HepG2 (cell line): Measurements from ENCODE around the gene SGMS1. TPM values are rescaled to one million over a fixed set of nuclear protein-coding genes. Genes with fewer than 3 reads are reported as not detected.

ENCODE experiments used
- ATAC-seq: fragments of 200-7000 bp; cut with Tn5 transposase; 3 replicates; pipeline ENCODE4 v1.9.1; 2020; ENCODE audit warnings: mild to moderate bottlenecking, moderate library complexity
- BruUV-seq: library from RNA; stranded (reverse); fragments of 400-500 nt; replicated peaks from 2 replicates; lab custom pipeline; 2021; lab: Mats Ljungman, UMichigan
- CTCF ChIA-PET: fragments of 300-600 bp; formaldehyde crosslinking; extraction: SDS; loops from one replicate; lab custom pipeline; 2021; ENCODE audit warnings: low total read pairs, inconsistent platforms, low intra/inter-chr PET ratio; lab: Yijun Ruan, JAX
- POLR2A ChIA-PET: fragments of 350-600 bp; sonication (Branson Sonifier 250); formaldehyde crosslinking; loops from one replicate; lab custom pipeline; 2020; ENCODE audit warnings: antibody characterized with exemption, inconsistent platforms; lab: Yijun Ruan, JAX
- DNase-seq: peaks from one replicate; pipeline ENCODE4 v3.0.0-alpha.2; 2015; ENCODE audit warnings: low spot score
- FAIRE-seq: peaks from 3 replicates; lab custom pipeline; 2011; peaks lifted over from hg19 to GRCh38; lab: Jason Lieb, UNC
- H2AFZ ChIP-seq: one replicate; pipeline ENCODE4 v1.6.1; 2011; ENCODE audit warnings: low read length, inconsistent platforms
- H3K27ac ChIP-seq: fragments of 300-600 bp; 3 replicates; pipeline ENCODE4 v1.8.0; 2011; ENCODE audit warnings: mixed run types, mild to moderate bottlenecking, mixed read lengths, low read length, inconsistent platforms; ENCODE audit not compliant: insufficient read depth; ENCODE audit errors: extremely low read length
- H3K27me3 ChIP-seq, 2 experiments: fragments of 200-600 bp in 1 of 2; 2 replicates in 1 of 2; 3 replicates in 1 of 2; pipeline versions ENCODE4 v1.6.0 to v1.8.0; 2011; ENCODE audit warnings: low read length in 2 of 2, mild to moderate bottlenecking in 2 of 2, moderate library complexity in 2 of 2, inconsistent platforms in 1 of 2; ENCODE audit not compliant: insufficient read depth in 2 of 2, control insufficient read depth in 1 of 2
- H3K36me3 ChIP-seq, 2 experiments: fragments of 200-600 bp in 1 of 2; replicated peaks in 1 of 2; 2 replicates in 1 of 2; 3 replicates in 1 of 2; pipeline versions ENCODE4 v1.5.1 to v1.8.0; 2011; ENCODE audit warnings: low read length in 2 of 2, inconsistent platforms in 1 of 2; ENCODE audit not compliant: insufficient read depth in 2 of 2, control insufficient read depth in 1 of 2
- H3K4me1 ChIP-seq: 2 replicates; pipeline ENCODE4 v1.5.1; 2012; ENCODE audit warnings: low read length, inconsistent platforms; ENCODE audit not compliant: insufficient read depth
- H3K4me2 ChIP-seq: 2 replicates; pipeline ENCODE4 v1.6.0; 2011; ENCODE audit warnings: low read depth, low read length, inconsistent platforms
- H3K4me3 ChIP-seq, 3 experiments: fragments of 200-600 bp in 1 of 3; sonication (generic), shearing (Covaris generic) in 1 of 3; replicated peaks in 1 of 3; 2 replicates each; pipeline ENCODE4 v1.5.1; 2011 to 2016; ENCODE audit warnings: low read length in 3 of 3, inconsistent platforms in 2 of 3, low read depth in 2 of 3, mild to moderate bottlenecking in 2 of 3, control low read depth in 1 of 3, mixed read lengths in 1 of 3; ENCODE audit not compliant: insufficient read depth in 1 of 3
- H3K79me2 ChIP-seq: one replicate; pipeline ENCODE4 v1.6.1; 2011; ENCODE audit warnings: low read length, inconsistent platforms; ENCODE audit not compliant: insufficient read depth
- H3K9ac ChIP-seq: 2 replicates; pipeline ENCODE4 v1.6.0; 2011; ENCODE audit warnings: mild to moderate bottlenecking, low read depth, low read length, inconsistent platforms; ENCODE audit not compliant: insufficient read depth
- H3K9me3 ChIP-seq: 2 replicates; pipeline ENCODE4 v1.5.1; 2012; ENCODE audit warnings: mild to moderate bottlenecking, low read length
- H4K20me1 ChIP-seq: 2 replicates; pipeline ENCODE4 v1.6.0; 2011; ENCODE audit warnings: inconsistent platforms, mild to moderate bottlenecking, low read length, moderate library complexity; ENCODE audit not compliant: insufficient read depth
- BRD4 ChIP-seq: sonication (generic); formaldehyde crosslinking; IDR thresholded peaks from 2 replicates; pipeline ENCODE4 v1.4.0; 2020; ENCODE audit warnings: missing genetic modification reagents
- CHD2 ChIP-seq: IDR thresholded peaks from 2 replicates; pipeline ENCODE4 v1.6.1; 2011; ENCODE audit warnings: low read depth, low read length, improper control_type of control experiment
- FOXA1 ChIP-seq, 2 experiments: fragments of 450-650 bp in 1 of 2; sonication (generic) in 1 of 2; formaldehyde crosslinking in 1 of 2; IDR thresholded peaks; 2 replicates each; pipeline versions ENCODE4 v1.4.0 to v1.6.1; 2016 to 2020; ENCODE audit warnings: missing genetic modification reagents in 1 of 2
- HOXA9 ChIP-seq: sonication (generic); formaldehyde crosslinking; IDR thresholded peaks from 2 replicates; pipeline ENCODE4 v1.8.1; 2022; ENCODE audit warnings: missing genetic modification reagents, mild to moderate bottlenecking, moderate library complexity, borderline replicate concordance
- MZF1 ChIP-seq: sonication (generic); formaldehyde crosslinking; IDR thresholded peaks from 2 replicates; pipeline ENCODE4 v1.8.1; 2023; ENCODE audit warnings: mild to moderate bottlenecking, missing genetic modification reagents, borderline replicate concordance
- NCOA1 ChIP-seq: sonication (generic); formaldehyde crosslinking; IDR thresholded peaks from 2 replicates; pipeline ENCODE4 v1.9.0; 2021; ENCODE audit warnings: missing genetic modification reagents
- RFX5 ChIP-seq: IDR thresholded peaks from 2 replicates; pipeline ENCODE4 v1.6.1; 2011; ENCODE audit warnings: low read depth, low read length, improper control_type of control experiment
- SKI ChIP-seq: fragments of 450-650 bp; IDR thresholded peaks from one replicate; pipeline ENCODE4 v1.6.1; 2018; ENCODE audit warnings: mild to moderate bottlenecking; ENCODE audit not compliant: partially characterized antibody
- SYNCRIP ChIP-seq: fragments of 200-400 bp; formaldehyde crosslinking; IDR thresholded peaks from 2 replicates; pipeline ENCODE4 v1.6.1; 2018; ENCODE audit warnings: mild to moderate bottlenecking, low read depth, low read length; ENCODE audit not compliant: insufficient read depth
- ZBTB1 ChIP-seq: sonication (generic); formaldehyde crosslinking; IDR thresholded peaks from 2 replicates; pipeline ENCODE4 v1.4.0; 2020; ENCODE audit warnings: missing genetic modification reagents, borderline replicate concordance
- ZNF589 ChIP-seq: sonication (generic); formaldehyde crosslinking; conservative IDR thresholded peaks from 2 replicates; pipeline ENCODE4 v1.8.0; 2022; ENCODE audit warnings: mild to moderate bottlenecking, moderate library complexity, missing genetic modification reagents
- ZNF605 ChIP-seq: sonication (generic); formaldehyde crosslinking; IDR thresholded peaks from 2 replicates; pipeline ENCODE4 v1.8.0; 2022; ENCODE audit warnings: mild to moderate bottlenecking, missing genetic modification reagents
- ZNF614 ChIP-seq: IDR thresholded peaks from 2 replicates; pipeline ENCODE4 v1.6.1; 2018; ENCODE audit warnings: missing biosample characterization, missing genetic modification reagents, inconsistent platforms, borderline replicate concordance
- WGBS: methylation state at CpG from one replicate; pipeline ENCODE4 v1.1.6; 2017; ENCODE audit warnings: low lambda C conversion rate; 5-methylcytosine and 5-hydroxymethylcytosine counted together
- in situ Hi-C: cut with HindIII; loops from 2 replicates; pipeline ENCODE4 v1.10.0; 2017; ENCODE audit warnings: low pct_unique_long_range_greater_than_20kb; ENCODE audit not compliant: extremely low pct_ligation_motif_present
- intact Hi-C: fragments of 100-400 bp; cut with micrococcal nuclease; formaldehyde crosslinking; loops from one replicate; pipeline ENCODE4 v1.10.0; 2022; ENCODE audit not compliant: unreplicated experiment
- polyA plus RNA-seq, 8 experiments: library from polyadenylated mRNA; depleted of rRNA in 3 of 8; stranded (reverse) in 7 of 8; unstranded in 1 of 8; fragments of >200 nt; fragmentation: Illumina TruSeq in 4 of 8; extraction: Trizol in 4 of 8; gene quantifications; 2 replicates each; pipeline versions ENCODE4 v1.2.1 to v1.2.3, GENCODE V29; 2011 to 2016; ENCODE audit warnings: low read depth in 4 of 8, missing spikeins in 1 of 8, mixed read lengths in 1 of 8; ENCODE audit not compliant: insufficient read depth in 1 of 8
- total RNA-seq, 5 experiments: library from RNA; depleted of rRNA; stranded (reverse); fragments of >200 nt; fragmentation: Illumina TruSeq; extraction: Trizol; gene quantifications; 2 replicates each; pipeline ENCODE4 v1.2.3, GENCODE V29; 2016; ENCODE audit warnings: low read depth in 1 of 5
- TF ChIP-seq, protein P1 (sequence below): sonication (generic); formaldehyde crosslinking; IDR thresholded peaks from 2 replicates; pipeline ENCODE4 v1.4.0; 2020; ENCODE audit warnings: missing genetic modification reagents, borderline replicate concordance
- TF ChIP-seq, protein P2 (sequence below): sonication (generic); formaldehyde crosslinking; IDR thresholded peaks from 2 replicates; pipeline ENCODE4 v1.5.1; 2020; ENCODE audit warnings: missing genetic modification reagents, mild to moderate bottlenecking, borderline replicate concordance
- TF ChIP-seq, protein P3 (sequence below): sonication (generic); formaldehyde crosslinking; IDR thresholded peaks from 2 replicates; pipeline ENCODE4 v1.5.1; 2020; ENCODE audit warnings: missing genetic modification reagents, mild to moderate bottlenecking, borderline replicate concordance
- TF ChIP-seq, protein P4 (sequence below): sonication (generic); formaldehyde crosslinking; conservative IDR thresholded peaks from 2 replicates; pipeline ENCODE4 v1.4.0; 2020; ENCODE audit warnings: missing genetic modification reagents

SGMS1 gene
- total and polyA plus RNA-seq, 2 of the 13 experiments (the other 11 are each of a cell fraction or from before 2014, with no cell fraction given), result 6.5 to 15.1 TPM

DNA sequence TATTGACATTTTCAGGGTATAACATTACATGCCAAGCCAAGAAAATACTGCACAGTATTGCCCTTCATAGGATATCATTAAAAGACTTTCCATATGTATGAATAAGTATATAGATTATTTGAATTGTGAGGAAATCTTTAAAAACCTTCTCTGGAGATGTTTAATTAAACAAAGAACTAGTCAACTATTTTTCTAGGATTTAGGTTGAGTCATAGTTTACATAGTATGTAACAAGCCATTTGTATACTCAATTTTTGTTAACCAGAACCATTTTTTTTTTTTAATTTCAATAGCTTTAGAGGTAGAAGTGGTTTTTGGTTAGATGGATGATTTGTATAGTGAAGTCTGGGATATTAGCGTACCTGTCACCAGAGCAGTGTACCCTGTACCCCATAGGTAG is 221.3 kb downstream of the SGMS1 start:
- no peaks in the 10 kb centered on the region for H3K79me2 ChIP-seq

DNA sequence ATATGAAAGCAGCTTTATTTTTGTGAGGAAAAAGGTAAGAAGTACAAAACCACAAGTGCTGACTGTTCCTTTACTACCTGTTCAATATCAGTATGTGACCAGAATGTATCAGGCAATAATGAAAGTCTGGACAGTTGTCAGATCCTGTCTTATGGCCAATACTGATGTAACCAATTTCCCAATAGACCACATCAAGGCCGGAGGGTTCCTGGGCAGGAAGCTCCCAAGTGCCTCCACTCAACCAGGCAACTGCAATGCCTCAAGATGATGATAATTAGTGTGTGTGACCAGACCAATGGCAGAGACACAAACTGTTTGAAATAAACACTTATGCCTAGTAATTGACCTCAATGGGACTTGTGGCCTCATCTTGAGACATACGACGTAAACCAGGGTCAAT is 223.1 kb downstream of the SGMS1 start:
- H2AFZ ChIP-seq, result no peak overlapping the region
- no peak overlapping the region for H3K9ac ChIP-seq
- H3K4me2 ChIP-seq, result no peak overlapping the region
- DNase-seq (no peak), ATAC-seq (no peak), FAIRE-seq (no peak)
- no peaks in the 10 kb centered on the region for H3K9me3 ChIP-seq
- H3K4me3 ChIP-seq, result no peak overlapping the region
- no peak overlapping the region for H3K27ac ChIP-seq
- ChIA-PET CTCF (no interaction called here), POLR2A (no interaction called here)
- no peaks in the 10 kb centered on the region for H4K20me1 ChIP-seq
- 97% methylated on average over 3 of the region's 3 CpGs for WGBS
- no peaks in the 10 kb centered on the region for H3K36me3 ChIP-seq
- H3K4me1 ChIP-seq, result peaks cover 47% of the 10 kb centered on the region
- in situ Hi-C loops, result no loop called here
- BruUV-seq, result no TSS peak
- H3K79me2 ChIP-seq, result no peaks in the 10 kb centered on the region
- intact Hi-C loops, result no loop called here
- no peaks in the 10 kb centered on the region for H3K27me3 ChIP-seq
- TF ChIP-seq, protein P1, sequence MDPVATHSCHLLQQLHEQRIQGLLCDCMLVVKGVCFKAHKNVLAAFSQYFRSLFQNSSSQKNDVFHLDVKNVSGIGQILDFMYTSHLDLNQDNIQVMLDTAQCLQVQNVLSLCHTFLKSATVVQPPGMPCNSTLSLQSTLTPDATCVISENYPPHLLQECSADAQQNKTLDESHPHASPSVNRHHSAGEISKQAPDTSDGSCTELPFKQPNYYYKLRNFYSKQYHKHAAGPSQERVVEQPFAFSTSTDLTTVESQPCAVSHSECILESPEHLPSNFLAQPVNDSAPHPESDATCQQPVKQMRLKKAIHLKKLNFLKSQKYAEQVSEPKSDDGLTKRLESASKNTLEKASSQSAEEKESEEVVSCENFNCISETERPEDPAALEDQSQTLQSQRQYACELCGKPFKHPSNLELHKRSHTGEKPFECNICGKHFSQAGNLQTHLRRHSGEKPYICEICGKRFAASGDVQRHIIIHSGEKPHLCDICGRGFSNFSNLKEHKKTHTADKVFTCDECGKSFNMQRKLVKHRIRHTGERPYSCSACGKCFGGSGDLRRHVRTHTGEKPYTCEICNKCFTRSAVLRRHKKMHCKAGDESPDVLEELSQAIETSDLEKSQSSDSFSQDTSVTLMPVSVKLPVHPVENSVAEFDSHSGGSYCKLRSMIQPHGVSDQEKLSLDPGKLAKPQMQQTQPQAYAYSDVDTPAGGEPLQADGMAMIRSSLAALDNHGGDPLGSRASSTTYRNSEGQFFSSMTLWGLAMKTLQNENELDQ (CRISPR knock-in tag), result no peak
- TF ChIP-seq MZF1 (CRISPR knock-in tag) (no peak), ZBTB1 (CRISPR knock-in tag) (no peak)
- TF ChIP-seq, protein P2, sequence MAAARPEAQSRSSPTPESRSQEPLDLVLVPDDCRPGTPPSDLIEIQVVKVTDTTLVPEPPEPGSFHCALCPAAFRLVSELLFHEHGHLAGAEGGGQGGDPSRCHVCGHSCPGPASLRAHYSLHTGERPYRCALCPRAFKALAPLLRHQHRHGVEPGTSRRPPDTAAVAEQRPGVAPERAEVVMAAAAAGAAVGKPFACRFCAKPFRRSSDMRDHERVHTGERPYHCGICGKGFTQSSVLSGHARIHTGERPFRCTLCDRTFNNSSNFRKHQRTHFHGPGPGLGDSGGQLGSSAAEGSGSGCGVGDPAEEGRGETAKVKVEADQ (CRISPR knock-in tag), result no peak
- TF ChIP-seq, protein P3, sequence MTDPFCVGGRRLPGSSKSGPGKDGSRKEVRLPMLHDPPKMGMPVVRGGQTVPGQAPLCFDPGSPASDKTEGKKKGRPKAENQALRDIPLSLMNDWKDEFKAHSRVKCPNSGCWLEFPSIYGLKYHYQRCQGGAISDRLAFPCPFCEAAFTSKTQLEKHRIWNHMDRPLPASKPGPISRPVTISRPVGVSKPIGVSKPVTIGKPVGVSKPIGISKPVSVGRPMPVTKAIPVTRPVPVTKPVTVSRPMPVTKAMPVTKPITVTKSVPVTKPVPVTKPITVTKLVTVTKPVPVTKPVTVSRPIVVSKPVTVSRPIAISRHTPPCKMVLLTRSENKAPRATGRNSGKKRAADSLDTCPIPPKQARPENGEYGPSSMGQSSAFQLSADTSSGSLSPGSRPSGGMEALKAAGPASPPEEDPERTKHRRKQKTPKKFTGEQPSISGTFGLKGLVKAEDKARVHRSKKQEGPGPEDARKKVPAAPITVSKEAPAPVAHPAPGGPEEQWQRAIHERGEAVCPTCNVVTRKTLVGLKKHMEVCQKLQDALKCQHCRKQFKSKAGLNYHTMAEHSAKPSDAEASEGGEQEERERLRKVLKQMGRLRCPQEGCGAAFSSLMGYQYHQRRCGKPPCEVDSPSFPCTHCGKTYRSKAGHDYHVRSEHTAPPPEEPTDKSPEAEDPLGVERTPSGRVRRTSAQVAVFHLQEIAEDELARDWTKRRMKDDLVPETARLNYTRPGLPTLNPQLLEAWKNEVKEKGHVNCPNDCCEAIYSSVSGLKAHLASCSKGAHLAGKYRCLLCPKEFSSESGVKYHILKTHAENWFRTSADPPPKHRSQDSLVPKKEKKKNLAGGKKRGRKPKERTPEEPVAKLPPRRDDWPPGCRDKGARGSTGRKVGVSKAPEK, result no peak

More for the DNA sequence above, 221.3 kb downstream of the SGMS1 start:
- Histone ChIP-seq H3K4me1 (peaks cover 33% of the 10 kb centered on the region), H3K27ac (no peak overlapping the region)
- 100% methylated on average over 1 of the region's 1 CpG for WGBS
- TF ChIP-seq ZNF589 (no peak), SKI (no peak), BRD4 (no peak), RFX5 (no peak), HOXA9 (CRISPR knock-in tag) (no peak), SYNCRIP (no peak), ZNF614 (CRISPR knock-in tag) (no peak), FOXA1 (IDR thresholded peaks at IDR 0.05) (no peak), FOXA1 (CRISPR knock-in tag; IDR thresholded peaks at IDR 0.05) (no peak), CHD2 (no peak), NCOA1 (CRISPR knock-in tag) (no peak), ZNF605 (no peak)
- TF ChIP-seq, protein P4, sequence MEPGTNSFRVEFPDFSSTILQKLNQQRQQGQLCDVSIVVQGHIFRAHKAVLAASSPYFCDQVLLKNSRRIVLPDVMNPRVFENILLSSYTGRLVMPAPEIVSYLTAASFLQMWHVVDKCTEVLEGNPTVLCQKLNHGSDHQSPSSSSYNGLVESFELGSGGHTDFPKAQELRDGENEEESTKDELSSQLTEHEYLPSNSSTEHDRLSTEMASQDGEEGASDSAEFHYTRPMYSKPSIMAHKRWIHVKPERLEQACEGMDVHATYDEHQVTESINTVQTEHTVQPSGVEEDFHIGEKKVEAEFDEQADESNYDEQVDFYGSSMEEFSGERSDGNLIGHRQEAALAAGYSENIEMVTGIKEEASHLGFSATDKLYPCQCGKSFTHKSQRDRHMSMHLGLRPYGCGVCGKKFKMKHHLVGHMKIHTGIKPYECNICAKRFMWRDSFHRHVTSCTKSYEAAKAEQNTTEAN (CRISPR knock-in tag), result no peak
- TF ChIP-seq, all 625 proteins: peak for 0
- Histone ChIP-seq H3K9me3 (no peaks in the 10 kb centered on the region), H3K36me3 (no peaks in the 10 kb centered on the region; a peak in 1 of 5 replicates), H3K4me2 (no peak overlapping the region), H3K27me3 (no peaks in the 10 kb centered on the region), H3K9ac (no peak overlapping the region), H4K20me1 (no peaks in the 10 kb centered on the region), H2AFZ (no peak overlapping the region), H3K4me3 (no peak overlapping the region)
- ATAC-seq (no peak), FAIRE-seq (no peak), DNase-seq (no peak)
- ChIA-PET CTCF (no interaction called here), POLR2A (no interaction called here)
- BruUV-seq, result no TSS peak
- intact Hi-C loops, result no loop called here
- in situ Hi-C loops, result no loop called here
